A673 (cell line): Measurements from ENCODE around the gene TINAGL1. TPM values are rescaled to one million over a fixed set of nuclear protein-coding genes. Genes with fewer than 3 reads are reported as not detected.

Experiments used
- BruUV-seq: library from RNA; stranded (reverse); fragments of 400-500 nt; replicated peaks from 2 replicates; lab custom pipeline; 2021; lab: Mats Ljungman, UMichigan
- CTCF ChIA-PET: fragments of 300-600 bp; sonication (Branson Sonifier 250); formaldehyde crosslinking; loops from one replicate; lab custom pipeline; 2022; ENCODE audit warnings: antibody characterized with exemption; lab: Charles Lee
- POLR2A ChIA-PET: fragments of 300-600 bp; sonication (Branson Sonifier 250); formaldehyde crosslinking; loops from one replicate; lab custom pipeline; 2022; ENCODE audit warnings: antibody characterized with exemption; ENCODE audit not compliant: low non-redundant PET; lab: Charles Lee
- DNase-seq: peaks from one replicate; pipeline ENCODE4 v3.0.0-alpha.2; 2015; ENCODE audit warnings: low spot score
- H3K27ac ChIP-seq: fragments of 200-600 bp; sonication (generic); 2 replicates; pipeline ENCODE4 v1.5.1; 2016; ENCODE audit warnings: mixed run types, low read depth, mild to moderate bottlenecking, mixed read lengths, antibody characterized with exemption, low read length; ENCODE audit not compliant: poor library complexity, severe bottlenecking
- H3K27me3 ChIP-seq: fragments of 200-600 bp; sonication (generic); replicated peaks from 2 replicates; pipeline ENCODE4 v1.6.1; 2017; ENCODE audit warnings: mixed run types, low read depth, mild to moderate bottlenecking, mixed read lengths, antibody characterized with exemption, low read length; ENCODE audit not compliant: insufficient read depth, poor library complexity
- H3K36me3 ChIP-seq: fragments of 200-600 bp; sonication (generic); 2 replicates; pipeline ENCODE4 v1.6.1; 2016; ENCODE audit warnings: mixed run types, mild to moderate bottlenecking, mixed read lengths, antibody characterized with exemption, low read length; ENCODE audit not compliant: insufficient read depth, poor library complexity, severe bottlenecking
- H3K4me1 ChIP-seq: fragments of 200-600 bp; sonication (generic); 2 replicates; pipeline ENCODE4 v1.6.1; 2017; ENCODE audit warnings: mixed run types, mild to moderate bottlenecking, mixed read lengths, antibody characterized with exemption, low read length; ENCODE audit not compliant: insufficient read depth, poor library complexity, severe bottlenecking
- H3K4me3 ChIP-seq: fragments of 200-600 bp; sonication (generic); 2 replicates; pipeline ENCODE4 v1.5.1; 2016; ENCODE audit warnings: low read depth, mixed run types, mild to moderate bottlenecking, mixed read lengths, low read length; ENCODE audit not compliant: poor library complexity, severe bottlenecking
- H3K9me3 ChIP-seq: fragments of 200-600 bp; sonication (generic); 2 replicates; pipeline ENCODE4 v1.6.1; 2016; ENCODE audit warnings: mixed run types, low read depth, mild to moderate bottlenecking, mixed read lengths, antibody characterized with exemption, low read length; ENCODE audit not compliant: poor library complexity, severe bottlenecking
- CTCF ChIP-seq: fragments of 300-800, 200-600 bp; sonication (generic); conservative IDR thresholded peaks from 2 replicates; pipeline ENCODE4 v1.5.1; 2017; ENCODE audit warnings: low read depth, mild to moderate bottlenecking, antibody characterized with exemption, low read length, moderate library complexity, mixed read lengths
- EZH2 ChIP-seq: fragments of 200-600 bp; sonication (generic); IDR thresholded peaks from 2 replicates; pipeline ENCODE4 v1.6.1; 2017; ENCODE audit warnings: borderline replicate concordance, low read depth, mild to moderate bottlenecking, mixed read lengths, antibody characterized with exemption, low read length; ENCODE audit not compliant: poor library complexity, severe bottlenecking
- intact Hi-C: fragments of 100-400 bp; cut with micrococcal nuclease; formaldehyde crosslinking; loops from one replicate; pipeline ENCODE4 v1.10.0; 2022; ENCODE audit not compliant: unreplicated experiment
- total RNA-seq: library from RNA; stranded (reverse); gene quantifications from 2 replicates; pipeline ENCODE4 v1.2.3, GENCODE V29; 2021

TINAGL1 gene
- total RNA-seq, 1 experiment from 2014 or later: not detected

- DNase-seq: no peak
- no peak for TF ChIP-seq CTCF
- no peak for TF ChIP-seq EZH2
- POLR2A ChIA-PET: no interaction called here
- CTCF ChIA-PET: no interaction called here
- intact Hi-C loops: no loop called here
- H3K4me1 ChIP-seq: peaks cover 12% of the 10 kb centered on the region
- H3K4me3 ChIP-seq: no peak overlapping the region
- no peaks in the 10 kb centered on the region for H3K9me3 ChIP-seq
- no peak overlapping the region for H3K27ac ChIP-seq
- H3K27me3 ChIP-seq: no peaks in the 10 kb centered on the region
- H3K36me3 ChIP-seq: no peaks in the 10 kb centered on the region
- BruUV-seq: no TSS peak
Measured at GRCh38 chr1:31552489-31552888, 23.8 kb upstream of the TINAGL1 start.

GRCh38 chr1:31556481-31557006, 19.8 kb upstream of the TINAGL1 start:
- no TSS peak for BruUV-seq
- H3K9me3 ChIP-seq: no peaks in the 10 kb centered on the region
- H3K27ac ChIP-seq: no peak overlapping the region
- ChIA-PET CTCF (no interaction called here), POLR2A (no interaction called here)
- no peak for DNase-seq
- no peaks in the 10 kb centered on the region for H3K36me3 ChIP-seq
- H3K4me1 ChIP-seq: no peaks in the 10 kb centered on the region
- H3K27me3 ChIP-seq: no peaks in the 10 kb centered on the region
- TF ChIP-seq CTCF: no peak
- TF ChIP-seq EZH2: no peak
- intact Hi-C loops: no loop called here
- H3K4me3 ChIP-seq: no peak overlapping the region

GRCh38 chr1:31559715-31560114, 16.6 kb upstream of the TINAGL1 start:
- intact Hi-C loops: loop anchor here (5.0 kb wide), 1 partner anchor 228 kb away; no protein-coding TSS in a partner anchor
- no peaks in the 10 kb centered on the region for H3K4me1 ChIP-seq
- DNase-seq: no peak
- no peaks in the 10 kb centered on the region for H3K36me3 ChIP-seq
- BruUV-seq: no TSS peak
- TF ChIP-seq CTCF: no peak
- H3K9me3 ChIP-seq: no peaks in the 10 kb centered on the region
- no peak overlapping the region for H3K4me3 ChIP-seq
- no peaks in the 10 kb centered on the region for H3K27me3 ChIP-seq
- POLR2A ChIA-PET: no interaction called here
- no peak overlapping the region for H3K27ac ChIP-seq
- CTCF ChIA-PET: no interaction called here
